ENCODE results near the gene NANOGP8.

DNA sequence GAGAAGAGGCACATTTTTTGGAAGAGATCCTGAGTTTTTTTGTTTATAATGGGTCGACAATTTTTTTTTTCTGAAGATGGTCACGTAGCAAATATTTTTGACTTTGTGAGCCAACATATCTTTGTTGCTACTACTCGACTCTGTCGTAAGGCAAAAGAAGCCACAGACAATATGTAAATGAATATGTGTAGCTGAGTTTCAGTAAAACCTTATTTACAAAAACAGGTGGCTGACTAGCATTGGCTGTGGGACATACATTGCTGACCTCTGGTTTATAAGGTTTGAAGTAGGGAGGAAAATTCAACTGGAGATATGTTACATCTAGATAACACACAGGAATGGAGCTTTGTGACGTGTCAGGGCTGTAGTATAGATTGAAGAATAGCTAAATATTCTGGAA is 22.5 kb upstream of the NANOGP8 start:
- TF ChIP-seq, protein P1, sequence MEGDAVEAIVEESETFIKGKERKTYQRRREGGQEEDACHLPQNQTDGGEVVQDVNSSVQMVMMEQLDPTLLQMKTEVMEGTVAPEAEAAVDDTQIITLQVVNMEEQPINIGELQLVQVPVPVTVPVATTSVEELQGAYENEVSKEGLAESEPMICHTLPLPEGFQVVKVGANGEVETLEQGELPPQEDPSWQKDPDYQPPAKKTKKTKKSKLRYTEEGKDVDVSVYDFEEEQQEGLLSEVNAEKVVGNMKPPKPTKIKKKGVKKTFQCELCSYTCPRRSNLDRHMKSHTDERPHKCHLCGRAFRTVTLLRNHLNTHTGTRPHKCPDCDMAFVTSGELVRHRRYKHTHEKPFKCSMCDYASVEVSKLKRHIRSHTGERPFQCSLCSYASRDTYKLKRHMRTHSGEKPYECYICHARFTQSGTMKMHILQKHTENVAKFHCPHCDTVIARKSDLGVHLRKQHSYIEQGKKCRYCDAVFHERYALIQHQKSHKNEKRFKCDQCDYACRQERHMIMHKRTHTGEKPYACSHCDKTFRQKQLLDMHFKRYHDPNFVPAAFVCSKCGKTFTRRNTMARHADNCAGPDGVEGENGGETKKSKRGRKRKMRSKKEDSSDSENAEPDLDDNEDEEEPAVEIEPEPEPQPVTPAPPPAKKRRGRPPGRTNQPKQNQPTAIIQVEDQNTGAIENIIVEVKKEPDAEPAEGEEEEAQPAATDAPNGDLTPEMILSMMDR (IDR thresholded peaks at IDR 0.05) = no peak
- no peak for TF ChIP-seq POLR2A (IDR thresholded peaks at IDR 0.05)
